Small intestine (tissue), 7 donors: Measurements from ENCODE around the gene NCOA4. TPM values are rescaled to one million over a fixed set of nuclear protein-coding genes. Genes with fewer than 3 reads are reported as not detected.

Source experiments
- DNase-seq, 2 donors: peaks; one replicate each; pipeline versions ENCODE4 v3.0.0 to v3.0.0-alpha.2; 2013
- FAIRE-seq: peaks from 2 replicates; lab custom pipeline; 2012; peaks lifted over from hg19 to GRCh38; lab: Jason Lieb, UNC
- H3K27ac ChIP-seq, 3 donors: one replicate each; pipeline ENCODE4 v1.5.1; 2013; ENCODE audit warnings: low read length in 2 of 3, mild to moderate bottlenecking in 2 of 3, control low read depth in 1 of 3, inconsistent platforms in 1 of 3, low read depth in 1 of 3, moderate library complexity in 1 of 3
- H3K27me3 ChIP-seq, 3 donors: one replicate each; pipeline ENCODE4 v1.6.1; 2013; ENCODE audit warnings: low read length in 3 of 3, inconsistent platforms in 1 of 3; ENCODE audit not compliant: control insufficient read depth in 3 of 3, insufficient read depth in 3 of 3
- H3K36me3 ChIP-seq, 3 donors: one replicate each; pipeline ENCODE4 v1.6.1; 2013; ENCODE audit warnings: low read length in 3 of 3, inconsistent platforms in 1 of 3, low read depth in 1 of 3, mild to moderate bottlenecking in 1 of 3, moderate library complexity in 1 of 3; ENCODE audit not compliant: control insufficient read depth in 3 of 3, insufficient read depth in 2 of 3
- H3K4me1 ChIP-seq, 3 donors: one replicate each; pipeline ENCODE4 v1.6.1; 2013; ENCODE audit warnings: low read length in 2 of 3, inconsistent platforms in 1 of 3, low read depth in 1 of 3, mild to moderate bottlenecking in 1 of 3, moderate library complexity in 1 of 3; ENCODE audit not compliant: control insufficient read depth in 3 of 3, insufficient read depth in 2 of 3
- H3K4me3 ChIP-seq, 3 donors: one replicate each; pipeline ENCODE4 v1.5.1; 2013; ENCODE audit warnings: low read length in 3 of 3, control low read depth in 1 of 3, inconsistent platforms in 1 of 3, low read depth in 1 of 3, mild to moderate bottlenecking in 1 of 3, moderate library complexity in 1 of 3
- H3K9me3 ChIP-seq, 2 donors: one replicate each; pipeline ENCODE4 v1.6.1; 2013; ENCODE audit warnings: low read depth in 1 of 2, low read length in 1 of 2; ENCODE audit not compliant: control insufficient read depth in 2 of 2, insufficient read depth in 1 of 2
- WGBS, 3 donors: extraction: QIAGEN DNeasy Blood & Tissue Kit; methylation state at CpG; one replicate each; pipeline ENCODE4 v1.1.7; 2013; 5-methylcytosine and 5-hydroxymethylcytosine counted together
- polyA plus RNA-seq, 4 donors: library from polyadenylated mRNA; stranded (reverse) in 3 of 4; unstranded in 1 of 4; fragments of 200-250 nt in 3 of 4; fragments of 120-200 nt in 1 of 4; gene quantifications; one replicate each; pipeline versions ENCODE4 v1.2.1 to v1.2.3, GENCODE V29; 2013
- donor health status: healthy with polysubstance abuse.
- donor health status: control.
- donor health status: control.
- donor health status: Bipolar disorder and iron deficiency.
- donor health status: healthy.

The NCOA4 gene
- polyA plus RNA-seq, 4 donors, result 82.1 to 245 (median 190) TPM

DNA sequence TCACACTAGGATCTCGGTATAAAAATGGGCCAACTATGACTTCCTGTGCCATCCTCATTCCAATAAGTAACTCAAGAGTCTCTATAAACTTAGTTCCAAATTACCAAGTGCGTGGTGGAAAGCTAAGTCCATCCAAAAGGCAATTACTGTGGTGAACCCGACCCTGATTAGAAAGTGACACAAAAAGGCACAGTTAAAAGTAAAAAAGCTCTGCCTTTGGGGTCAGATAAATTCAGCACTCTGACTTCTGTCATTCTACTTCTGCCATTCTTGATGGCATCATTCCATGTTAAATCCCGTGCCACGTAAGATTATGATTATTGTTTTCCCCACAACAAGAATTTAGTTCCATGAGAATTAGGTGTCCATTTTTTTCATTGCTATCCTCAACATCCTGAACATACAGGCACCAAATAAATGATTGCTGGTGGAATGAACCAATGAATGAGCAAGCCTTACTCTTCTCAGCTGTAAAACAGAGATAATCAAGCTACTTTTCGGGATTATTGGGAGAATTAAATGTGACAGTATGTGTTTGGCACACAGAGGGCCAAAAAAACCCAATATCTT lies 877 bp downstream of the NCOA4 start:
- peak overlapping the region; percentile 68 to 99 (median 79) for H3K4me3 ChIP-seq
- H3K27me3 ChIP-seq, result no peaks in the 10 kb centered on the region
- H3K27ac ChIP-seq, result peak overlapping the region; percentile 84 to 99 (median 93)
- WGBS, 3 donors, result 2 to 16% (median 6%) methylated on average over 6 of the region's 6 CpGs
- DNase-seq (no peak), FAIRE-seq (no peak)
- H3K4me1 ChIP-seq, result peaks cover 8 to 30% (median 14%) of the 10 kb centered on the region in 3 donors
- H3K36me3 ChIP-seq, result peaks cover 0 to 4% (median 0%) of the 10 kb centered on the region in 3 donors
- H3K9me3 ChIP-seq, result no peaks in the 10 kb centered on the region

DNA sequence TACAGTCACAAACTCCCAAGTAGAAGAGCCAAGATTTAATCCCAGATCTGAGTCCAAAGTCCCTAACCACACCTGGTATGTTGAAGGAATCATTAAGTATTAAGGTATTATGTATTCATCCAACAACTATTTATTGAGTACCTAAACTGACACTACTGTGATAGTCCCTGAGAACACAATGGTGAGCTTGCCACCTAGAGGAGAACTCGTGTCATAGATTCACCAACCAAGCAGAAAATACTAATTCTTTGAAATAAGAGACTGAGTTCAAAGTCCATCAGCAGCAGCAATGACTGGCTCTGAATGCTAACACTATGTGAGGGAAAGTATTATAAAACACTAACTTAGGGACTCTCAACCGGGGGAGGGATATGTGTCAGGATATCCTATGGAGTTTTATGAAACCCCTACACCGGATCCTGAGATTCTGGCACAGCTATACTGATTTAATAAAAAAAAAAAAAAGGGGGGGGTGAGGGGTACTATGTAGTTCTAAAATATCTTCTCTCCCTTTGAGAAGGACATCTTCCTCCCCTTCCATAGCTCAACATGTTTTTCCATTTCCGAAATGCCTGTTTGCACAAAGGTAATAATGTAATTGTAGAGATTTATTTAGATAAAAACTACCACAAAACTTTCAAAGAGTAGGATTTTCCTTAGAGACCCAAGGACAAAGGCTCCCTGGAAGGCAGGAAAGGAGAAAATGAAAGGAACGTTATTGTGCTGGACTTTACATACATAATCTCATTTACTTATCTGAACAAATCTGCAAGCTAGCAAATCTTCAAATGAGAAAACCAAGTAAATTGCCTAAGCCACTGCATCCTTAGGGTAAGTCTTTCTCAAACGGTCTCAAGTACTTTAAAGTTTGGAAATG lies 1.6 kb downstream of the NCOA4 start:
- Histone ChIP-seq H3K27me3 (no peaks in the 10 kb centered on the region), H3K4me3 (peak overlapping the region; percentile 68 to 99 (median 79)), H3K4me1 (peaks cover 8 to 32% (median 14%) of the 10 kb centered on the region in 3 donors), H3K27ac (peak overlapping the region; percentile 84 to 99 (median 93)), H3K9me3 (no peaks in the 10 kb centered on the region), H3K36me3 (peaks cover 0 to 4% (median 0%) of the 10 kb centered on the region in 3 donors)
- DNase-seq, result peak; percentile 91 to 99
- 2 to 23% (median 11%) methylated on average over 6 of the region's 6 CpGs for WGBS, 3 donors
- no peak for FAIRE-seq

DNA sequence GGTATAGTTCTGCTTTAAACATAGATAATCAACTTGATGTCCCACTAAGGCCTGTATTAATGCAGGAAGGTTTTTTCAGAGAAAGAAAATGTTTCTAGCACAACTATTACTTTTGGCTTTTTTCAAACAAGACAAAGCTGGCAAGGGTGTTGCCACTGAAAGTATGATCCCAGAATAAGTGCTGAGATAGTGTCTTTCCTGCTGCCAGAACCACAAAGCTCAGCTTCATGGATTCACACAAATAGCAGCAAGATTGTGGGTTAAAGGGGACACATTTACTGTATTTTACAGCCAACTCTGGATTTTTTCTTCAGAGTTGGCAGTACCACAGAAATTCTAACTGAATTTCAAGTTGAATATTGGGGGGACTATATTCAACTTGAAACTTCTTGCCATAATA lies 4.3 kb downstream of the NCOA4 start:
- DNase-seq (no peak), FAIRE-seq (no peak)
- H3K4me1 ChIP-seq, result peaks cover 8 to 41% (median 17%) of the 10 kb centered on the region in 3 donors

DNA sequence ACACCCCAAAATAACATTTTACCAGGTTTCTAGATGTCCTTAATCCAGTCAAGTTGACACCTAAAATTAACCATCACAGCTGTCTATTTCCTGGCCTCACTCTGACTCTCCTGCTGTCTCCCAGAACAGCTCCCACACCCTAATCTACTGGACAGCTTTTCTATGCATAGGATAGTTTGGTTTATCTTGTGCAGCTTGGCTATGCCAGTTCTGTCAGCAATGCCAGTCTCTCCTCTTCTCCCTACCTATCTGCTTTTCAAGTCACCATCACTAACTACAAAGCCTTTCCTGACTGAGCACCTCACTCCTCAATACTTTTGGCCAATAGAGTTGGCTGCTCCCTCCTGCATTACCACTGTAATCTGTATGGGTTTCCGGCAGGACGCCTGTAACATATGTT lies 5.0 kb downstream of the NCOA4 start:
- Histone ChIP-seq H3K27me3 (no peaks in the 10 kb centered on the region), H3K36me3 (peaks cover 0 to 8% (median 2%) of the 10 kb centered on the region in 3 donors), H3K27ac (peak overlapping the region in 2 of 3 donors; percentile 29 to 38), H3K9me3 (no peaks in the 10 kb centered on the region), H3K4me3 (no peak overlapping the region), H3K4me1 (peaks cover 8 to 38% (median 17%) of the 10 kb centered on the region in 3 donors)
- DNase-seq, result no peak
- 79 to 87% (median 85%) methylated on average over 2 of the region's 2 CpGs for WGBS, 3 donors
- no peak for FAIRE-seq

More for the DNA sequence above, 4.3 kb downstream of the NCOA4 start:
- peak overlapping the region in 1 of 3 donors; percentile 61 for H3K27ac ChIP-seq
- H3K36me3 ChIP-seq, result peaks cover 0 to 8% (median 2%) of the 10 kb centered on the region in 3 donors
- H3K27me3 ChIP-seq, result no peaks in the 10 kb centered on the region
- H3K4me3 ChIP-seq, result peak overlapping the region in 1 of 3 donors; percentile 16
- no peaks in the 10 kb centered on the region for H3K9me3 ChIP-seq

- Histone ChIP-seq H3K36me3 (peaks cover 0 to 8% (median 2%) of the 10 kb centered on the region in 3 donors), H3K27ac (peak overlapping the region in 2 of 3 donors; percentile 29 to 38), H3K27me3 (no peaks in the 10 kb centered on the region), H3K4me1 (peaks cover 8 to 43% (median 19%) of the 10 kb centered on the region in 3 donors), H3K4me3 (no peak overlapping the region), H3K9me3 (no peaks in the 10 kb centered on the region)
- DNase-seq, result no peak
- no peak for FAIRE-seq
These were observed 5.5 kb downstream of the NCOA4 start for GRCh38 chr10:46024948-46025347.

DNA sequence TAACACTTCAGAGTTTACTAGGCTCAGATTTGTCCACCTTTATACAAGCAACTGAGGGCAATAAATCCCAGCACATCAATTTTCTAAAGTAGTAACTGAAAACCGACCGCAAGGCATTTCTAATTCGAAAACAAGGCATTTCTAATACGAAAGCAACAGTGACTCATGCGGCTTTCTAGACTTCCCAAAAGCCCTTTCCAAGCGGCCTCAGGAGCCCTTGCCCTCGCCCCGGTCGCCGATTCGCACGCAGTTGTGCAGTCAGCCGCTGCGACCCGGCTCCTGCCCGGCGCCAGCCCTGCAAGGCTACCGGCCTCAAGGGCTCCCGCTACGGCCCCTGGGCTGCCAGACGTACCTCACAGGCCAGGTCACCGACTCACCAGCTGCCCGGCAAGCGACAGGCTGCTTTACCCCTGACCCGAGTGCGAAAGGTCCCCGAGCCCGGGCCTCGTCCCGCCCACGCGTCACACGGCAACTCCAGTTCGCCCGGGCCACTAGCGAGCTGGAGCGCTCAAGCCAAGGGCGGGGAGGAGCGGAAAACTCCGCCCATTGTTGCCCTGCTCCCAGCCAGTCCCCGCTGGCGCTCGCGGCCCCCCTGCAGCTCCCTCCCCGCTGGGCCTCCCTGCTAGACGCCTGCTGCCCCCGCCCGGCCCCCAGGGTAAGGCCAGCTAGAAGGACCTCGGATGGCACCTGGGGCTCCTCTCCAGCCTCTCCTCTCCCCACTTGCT lies 7.3 kb downstream of the NCOA4 start:
- DNase-seq (peak; percentile 94 to 95), FAIRE-seq (no peak)
- peaks cover 11 to 53% (median 22%) of the 10 kb centered on the region in 3 donors for H3K4me1 ChIP-seq
- H3K9me3 ChIP-seq, result no peaks in the 10 kb centered on the region
- H3K27me3 ChIP-seq, result no peaks in the 10 kb centered on the region
- H3K36me3 ChIP-seq, result peaks cover 0 to 8% (median 2%) of the 10 kb centered on the region in 3 donors
- WGBS, 3 donors, result 1 to 3% (median 1%) methylated on average over 45 to 49 of the region's 49 CpGs
- peak overlapping the region; percentile 90 to 96 (median 93) for H3K27ac ChIP-seq
- peak overlapping the region; percentile 46 to 82 (median 72) for H3K4me3 ChIP-seq

- H3K4me3 ChIP-seq, result peak overlapping the region in 1 of 3 donors; percentile 21
- no peak for DNase-seq
- peak overlapping the region; percentile 10 to 77 (median 58) for H3K27ac ChIP-seq
- H3K36me3 ChIP-seq, result peaks cover 4 to 15% (median 8%) of the 10 kb centered on the region in 3 donors
- no peaks in the 10 kb centered on the region for H3K27me3 ChIP-seq
- H3K4me1 ChIP-seq, result peaks cover 6 to 36% (median 12%) of the 10 kb centered on the region in 3 donors
- FAIRE-seq, result no peak
- no peaks in the 10 kb centered on the region for H3K9me3 ChIP-seq
- WGBS, 3 donors, result 62 to 76% (median 62%) methylated on average over 3 of the region's 3 CpGs
These were observed 10.1 kb downstream of the NCOA4 start for GRCh38 chr10:46020344-46020657.
